Measurements from ENCODE around the gene LARGE1.

Gene LARGE1

DNA sequence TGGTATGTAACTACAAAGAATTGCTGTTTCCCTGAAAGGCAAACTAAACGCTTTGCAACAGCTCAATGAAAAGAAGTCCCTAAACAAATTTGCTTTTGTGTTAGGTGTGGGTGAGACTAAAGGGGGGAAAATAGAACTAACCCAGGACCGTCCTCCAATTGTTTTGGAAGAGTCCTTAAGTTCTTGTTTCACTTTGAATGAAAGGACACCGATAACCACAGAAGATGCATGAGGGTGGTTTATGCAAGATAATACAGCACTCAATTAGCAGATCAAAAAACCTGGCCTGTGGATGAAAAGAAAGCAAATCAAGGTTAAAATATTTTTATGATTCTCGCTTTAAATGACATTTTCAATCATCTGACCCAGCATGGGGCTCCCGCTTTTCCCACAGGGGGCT, 557.6 kb downstream of the LARGE1 start:
- DNase-seq (ENCODE audit: insufficient read length, low spot score), result no peak
- no peak for FAIRE-seq
- no peak for TF ChIP-seq POLR2A (IDR thresholded peaks at IDR 0.05; ENCODE audit: low read depth, low read length)

GRCh38 chr22:33361581-33361980, 558.7 kb downstream of the LARGE1 start:
- FAIRE-seq, result no peak
- no peak for TF ChIP-seq POLR2A (IDR thresholded peaks at IDR 0.05; ENCODE audit: low read depth, low read length)
- no peak for DNase-seq (ENCODE audit: insufficient read length, low spot score)

DNA sequence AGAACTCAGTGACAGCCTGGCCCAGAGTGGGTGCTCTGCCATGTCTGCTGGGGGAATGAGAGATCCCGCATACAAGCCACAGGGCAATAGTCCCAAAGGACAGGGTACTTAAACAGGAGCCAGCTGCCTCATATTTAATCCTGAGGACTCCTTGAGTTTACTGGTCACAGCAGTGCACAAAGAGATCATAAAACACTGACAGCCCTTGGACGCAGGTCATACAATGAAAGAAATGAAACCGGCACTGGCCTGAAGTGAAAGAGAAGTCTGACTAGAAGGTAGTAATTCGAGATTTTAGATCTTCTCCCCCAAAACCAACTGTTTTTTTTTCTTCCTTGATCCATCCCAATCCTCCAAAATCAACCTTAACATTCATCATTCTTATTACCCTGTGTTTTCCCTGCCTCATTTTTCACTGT, 562.3 kb downstream of the LARGE1 start:
- FAIRE-seq, result no peak
- DNase-seq (ENCODE audit: insufficient read length, low spot score), result no peak
- TF ChIP-seq POLR2A (IDR thresholded peaks at IDR 0.05; ENCODE audit: low read depth, low read length), result no peak

- TF ChIP-seq POLR2A (IDR thresholded peaks at IDR 0.05; ENCODE audit: low read depth, low read length), result no peak
- DNase-seq (ENCODE audit: insufficient read length, low spot score), result no peak
- no peak for FAIRE-seq
Observed at GRCh38 chr22:33354928-33355327, 565.3 kb downstream of the LARGE1 start.

GRCh38 chr22:33353502-33353901, 566.8 kb downstream of the LARGE1 start:
- no peak for TF ChIP-seq POLR2A (IDR thresholded peaks at IDR 0.05; ENCODE audit: low read depth, low read length)
- FAIRE-seq (no peak), DNase-seq (ENCODE audit: insufficient read length, low spot score) (no peak)

DNA sequence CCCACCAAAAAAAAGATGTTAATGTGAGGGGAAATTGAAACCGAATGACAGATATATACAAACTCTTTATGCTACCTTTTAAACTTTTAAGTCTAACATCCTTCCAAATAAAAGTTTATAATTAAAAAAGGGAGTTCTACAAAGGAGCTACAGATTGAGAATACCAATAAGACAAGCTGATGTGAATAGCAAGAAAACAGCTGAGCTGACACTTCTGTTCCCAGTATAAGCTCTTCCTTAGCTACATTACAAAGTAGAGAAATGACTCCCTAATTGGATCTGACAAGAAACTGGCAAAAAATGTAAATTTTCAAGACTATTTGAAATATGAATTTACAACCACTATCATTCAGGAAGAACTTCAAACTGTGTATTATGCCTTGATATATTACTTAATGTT, 567.5 kb downstream of the LARGE1 start:
- no peak for DNase-seq (ENCODE audit: insufficient read length, low spot score)
- TF ChIP-seq POLR2A (IDR thresholded peaks at IDR 0.05; ENCODE audit: low read depth, low read length), result no peak
- FAIRE-seq, result no peak

- DNase-seq (ENCODE audit: insufficient read length, low spot score) (no peak), FAIRE-seq (no peak)
- no peak for TF ChIP-seq POLR2A (IDR thresholded peaks at IDR 0.05; ENCODE audit: low read depth, low read length)
Observed at GRCh38 chr22:33350961-33351360, 569.3 kb downstream of the LARGE1 start.

GRCh38 chr22:33350491-33350890, 569.8 kb downstream of the LARGE1 start:
- DNase-seq (ENCODE audit: insufficient read length, low spot score), result no peak
- no peak for TF ChIP-seq POLR2A (IDR thresholded peaks at IDR 0.05; ENCODE audit: low read depth, low read length)
- FAIRE-seq, result no peak

- FAIRE-seq, result no peak
- TF ChIP-seq POLR2A (IDR thresholded peaks at IDR 0.05; ENCODE audit: low read depth, low read length), result no peak
- DNase-seq (ENCODE audit: insufficient read length, low spot score), result no peak
Observed at GRCh38 chr22:33347002-33347401, 573.3 kb downstream of the LARGE1 start.

- DNase-seq (ENCODE audit: insufficient read length, low spot score), result no peak
- FAIRE-seq, result no peak
Observed at GRCh38 chr22:33341611-33342010, 578.7 kb downstream of the LARGE1 start.

GRCh38 chr22:33337524-33337923, 582.8 kb downstream of the LARGE1 start:
- no peak for FAIRE-seq
- DNase-seq (ENCODE audit: insufficient read length, low spot score), result no peak
- no peak for TF ChIP-seq POLR2A (IDR thresholded peaks at IDR 0.05; ENCODE audit: low read depth, low read length)

More at GRCh38 chr22:33341611-33342010, 578.7 kb downstream of the LARGE1 start:
- no peak for TF ChIP-seq POLR2A (IDR thresholded peaks at IDR 0.05; ENCODE audit: low read depth, low read length)

- DNase-seq (ENCODE audit: insufficient read length, low spot score) (no peak), FAIRE-seq (no peak)
- no peak for TF ChIP-seq POLR2A (IDR thresholded peaks at IDR 0.05; ENCODE audit: low read depth, low read length)
Observed at GRCh38 chr22:33335611-33336279, 584.5 kb downstream of the LARGE1 start.

- DNase-seq (ENCODE audit: insufficient read length, low spot score), result no peak
- no peak for TF ChIP-seq POLR2A (IDR thresholded peaks at IDR 0.05; ENCODE audit: low read depth, low read length)
- no peak for FAIRE-seq
Observed at GRCh38 chr22:33332538-33332937, 587.7 kb downstream of the LARGE1 start.

DNA sequence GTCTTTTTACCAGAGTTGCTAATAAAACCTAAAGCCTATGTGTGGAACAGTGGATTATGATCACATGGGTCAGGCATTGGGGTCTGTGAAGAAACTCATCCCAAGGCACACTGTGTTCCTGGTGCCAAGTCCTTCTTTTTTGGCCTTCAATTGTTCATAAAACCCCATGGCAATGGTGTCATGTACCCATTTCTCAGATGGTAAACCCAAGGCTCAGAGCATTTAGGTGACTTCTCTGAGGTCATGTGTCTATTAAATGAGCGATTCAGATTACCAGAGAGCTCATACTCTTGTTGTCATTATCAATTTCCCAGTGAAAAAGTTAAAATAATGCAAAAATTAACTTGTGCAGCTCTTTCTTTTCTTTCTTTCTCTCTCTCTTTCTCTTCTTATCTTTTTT, 589.3 kb downstream of the LARGE1 start:
- DNase-seq (ENCODE audit: insufficient read length, low spot score) (no peak), FAIRE-seq (no peak)
- no peak for TF ChIP-seq POLR2A (IDR thresholded peaks at IDR 0.05; ENCODE audit: low read depth, low read length)

- no peak for FAIRE-seq
- DNase-seq (ENCODE audit: insufficient read length, low spot score), result no peak
- TF ChIP-seq POLR2A (IDR thresholded peaks at IDR 0.05; ENCODE audit: low read depth, low read length), result no peak
Observed at GRCh38 chr22:33330534-33330933, 589.7 kb downstream of the LARGE1 start.

- FAIRE-seq, result no peak
- no peak for DNase-seq (ENCODE audit: insufficient read length, low spot score)
- TF ChIP-seq POLR2A (IDR thresholded peaks at IDR 0.05; ENCODE audit: low read depth, low read length), result no peak
Observed at GRCh38 chr22:33329398-33329797, 590.9 kb downstream of the LARGE1 start.
